Measurements from ENCODE around the gene EDA2R. TPM values are rescaled to one million over a fixed set of nuclear protein-coding genes. Genes with fewer than 3 reads are reported as not detected.

The EDA2R gene
- total and polyA plus RNA-seq, 2 experiments from 2014 or later: 13.4 to 17.6 TPM

DNA sequence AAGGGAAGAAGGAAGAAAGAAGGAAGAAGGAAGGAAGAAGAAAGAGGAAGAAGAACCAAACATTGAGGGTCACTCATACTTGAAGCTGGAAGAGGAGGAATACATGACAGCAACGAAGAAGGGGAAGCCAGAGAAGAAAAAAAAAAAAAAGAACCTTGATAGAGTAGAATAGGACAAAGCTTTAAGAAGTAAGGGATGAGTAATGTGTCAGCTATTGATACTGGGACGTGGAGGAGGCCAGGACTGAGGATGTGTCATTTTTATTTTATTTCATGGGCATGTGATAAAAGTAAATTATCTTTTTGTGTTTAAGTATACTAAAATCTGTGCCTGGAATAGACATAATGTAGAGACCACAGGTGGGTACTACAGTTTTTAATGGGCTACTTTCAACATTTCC is 6.4 kb downstream of the EDA2R start:
- Histone ChIP-seq H3K9me2 (ENCODE audit: insufficient read depth) (no peaks in the 10 kb centered on the region), H3K27ac (peak overlapping the region; percentile 81), H3K4me3 (0 out of 2 replicates have a peak overlapping the region, but pooled peaks have one; percentile 82), H3K36me3 (ENCODE audit: low read depth) (no peaks in the 10 kb centered on the region), H3K9me3 (ENCODE audit: low read depth) (no peaks in the 10 kb centered on the region), H3K4me2 (ENCODE audit: unreplicated experiment) (peak overlapping the region; percentile 78), H2AFZ (no peak overlapping the region), H3K4me1 (ENCODE audit: insufficient read depth) (peaks cover 42% of the 10 kb centered on the region), H4K20me1 (ENCODE audit: insufficient read depth) (no peaks in the 10 kb centered on the region), H3K27me3 (replicated peaks; ENCODE audit: insufficient read depth) (no peaks in the 10 kb centered on the region), H3K9ac (peak overlapping the region; percentile 62; the same call in 1 of the 2 replicates), H3F3A (ENCODE audit: insufficient read depth) (peaks cover 55% of the 10 kb centered on the region), H3K79me2 (ENCODE audit: insufficient read depth) (peaks cover 62% of the 10 kb centered on the region)
- DNase-seq: peak; percentile 61
- in situ Hi-C loops (cut with MboI): no loop called here
- 3% methylated on average over 2 of the region's 2 CpGs; no CpG with 5 or more reads in 1 of the 2 experiments for WGBS, 2 experiments (ENCODE audit: low coverage in 1 of 2, low lambda C conversion rate in 2 of 2, missing lambda C conversion rate in 2 of 2)
- TF ChIP-seq EZH2phosphoT487 (IDR thresholded peaks at IDR 0.05; ENCODE audit: insufficient read depth, low read depth): no peak
- TF ChIP-seq EZH2 (IDR thresholded peaks at IDR 0.05; ENCODE audit: insufficient read depth, poor library complexity, severe bottlenecking): no peak

DNA sequence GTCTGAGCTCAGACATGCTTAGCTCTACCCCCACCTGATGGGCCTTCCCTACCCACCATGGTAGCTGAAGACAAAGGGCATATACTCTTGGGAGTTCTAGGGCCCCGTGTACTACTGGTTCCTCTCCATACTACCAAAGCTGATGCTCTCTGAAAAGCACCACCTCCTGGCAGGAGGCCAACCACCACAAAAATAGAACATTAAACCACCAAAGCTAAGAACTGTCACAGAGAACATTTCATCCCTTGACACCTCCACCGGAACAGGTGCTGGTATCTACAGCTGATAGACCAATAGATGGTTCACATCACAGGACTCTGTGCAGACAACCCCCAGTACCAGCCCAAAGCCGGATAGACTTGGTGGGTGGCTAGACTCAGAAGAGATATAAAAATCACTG is 13.4 kb downstream of the EDA2R start:
- Histone ChIP-seq H3K9ac (no peak overlapping the region), H3K4me1 (ENCODE audit: insufficient read depth) (peaks cover 10% of the 10 kb centered on the region; the same call in 1 of the 2 replicates), H3K4me2 (ENCODE audit: unreplicated experiment) (no peak overlapping the region), H4K20me1 (ENCODE audit: insufficient read depth) (no peaks in the 10 kb centered on the region), H3K4me3 (no peak overlapping the region), H3K9me3 (ENCODE audit: low read depth) (no peaks in the 10 kb centered on the region), H2AFZ (no peak overlapping the region), H3K36me3 (ENCODE audit: low read depth) (no peaks in the 10 kb centered on the region), H3K27me3 (replicated peaks; ENCODE audit: insufficient read depth) (no peaks in the 10 kb centered on the region), H3K27ac (no peak overlapping the region), H3K9me2 (ENCODE audit: insufficient read depth) (no peaks in the 10 kb centered on the region), H3K79me2 (ENCODE audit: insufficient read depth) (peaks cover 94% of the 10 kb centered on the region), H3F3A (ENCODE audit: insufficient read depth) (no peaks in the 10 kb centered on the region)
- WGBS, 2 experiments (ENCODE audit: low coverage in 1 of 2, low lambda C conversion rate in 2 of 2, missing lambda C conversion rate in 2 of 2): 51 to 78% methylated on average over 2 to 3 of the region's 3 CpGs
- TF ChIP-seq EZH2 (IDR thresholded peaks at IDR 0.05; ENCODE audit: insufficient read depth, poor library complexity, severe bottlenecking): no peak
- TF ChIP-seq EZH2phosphoT487 (IDR thresholded peaks at IDR 0.05; ENCODE audit: insufficient read depth, low read depth): no peak
- DNase-seq: no peak
- in situ Hi-C loops (cut with MboI): no loop called here

DNA sequence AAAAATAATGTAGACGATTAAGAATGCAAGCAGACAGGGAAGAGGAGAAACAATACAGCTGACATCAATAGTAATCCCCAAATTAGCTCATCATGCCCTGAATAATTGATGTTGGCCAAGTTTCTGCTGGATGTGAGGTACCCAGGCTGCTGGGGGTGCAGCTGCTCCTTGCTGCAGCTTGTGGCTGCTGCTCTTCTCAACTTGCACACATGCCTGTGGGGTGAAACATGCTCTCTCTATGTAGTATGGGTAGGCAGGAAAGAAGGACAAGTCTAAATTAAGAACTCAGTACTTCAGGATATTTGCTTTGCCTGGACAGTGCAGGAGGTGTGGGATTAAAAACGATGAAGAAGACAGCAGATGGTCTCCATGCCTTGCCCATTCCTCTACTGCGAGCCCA is 16.7 kb downstream of the EDA2R start:
- no peaks in the 10 kb centered on the region for H3K9me3 ChIP-seq (ENCODE audit: low read depth)
- H2AFZ ChIP-seq: no peak overlapping the region
- no peak overlapping the region for H3K4me2 ChIP-seq (ENCODE audit: unreplicated experiment)
- 6 to 10% methylated on average over 3 of the region's 3 CpGs for WGBS, 2 experiments (ENCODE audit: low coverage in 1 of 2, low lambda C conversion rate in 2 of 2, missing lambda C conversion rate in 2 of 2)
- H3K9ac ChIP-seq: no peak overlapping the region
- H3K79me2 ChIP-seq (ENCODE audit: insufficient read depth): peaks cover 94% of the 10 kb centered on the region
- no peaks in the 10 kb centered on the region for H4K20me1 ChIP-seq (ENCODE audit: insufficient read depth)
- no peak for TF ChIP-seq EZH2phosphoT487 (IDR thresholded peaks at IDR 0.05; ENCODE audit: insufficient read depth, low read depth)
- no peak for TF ChIP-seq EZH2 (IDR thresholded peaks at IDR 0.05; ENCODE audit: insufficient read depth, poor library complexity, severe bottlenecking)
- peaks cover 10% of the 10 kb centered on the region; the same call in 1 of the 2 replicates for H3K4me1 ChIP-seq (ENCODE audit: insufficient read depth)
- no peak overlapping the region for H3K4me3 ChIP-seq
- H3F3A ChIP-seq (ENCODE audit: insufficient read depth): no peaks in the 10 kb centered on the region
- H3K9me2 ChIP-seq (ENCODE audit: insufficient read depth): no peaks in the 10 kb centered on the region
- DNase-seq: peak; percentile 46
- H3K36me3 ChIP-seq (ENCODE audit: low read depth): no peaks in the 10 kb centered on the region
- in situ Hi-C loops (cut with MboI): no loop called here
- no peak overlapping the region for H3K27ac ChIP-seq
- no peaks in the 10 kb centered on the region for H3K27me3 ChIP-seq (replicated peaks; ENCODE audit: insufficient read depth)

DNA sequence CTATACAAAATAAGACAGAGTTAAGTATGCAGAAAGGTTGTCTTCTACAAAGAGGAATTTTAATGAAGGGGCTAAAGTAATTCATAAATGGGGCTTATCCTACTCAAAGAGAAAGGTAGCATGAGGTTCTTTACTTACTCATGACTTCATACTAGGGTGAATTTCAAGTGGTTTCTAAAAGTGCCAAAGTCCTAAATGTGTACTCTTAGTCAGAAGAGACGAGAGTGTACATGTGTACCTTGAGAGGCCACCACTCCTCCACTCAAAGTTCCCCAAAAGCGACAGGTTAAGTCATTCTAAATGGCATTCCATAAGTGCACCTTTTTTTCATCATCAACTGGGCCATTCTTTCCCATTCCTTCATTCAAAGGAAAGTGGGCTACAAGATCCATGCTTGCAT is 21.9 kb downstream of the EDA2R start:
- Histone ChIP-seq H4K20me1 (ENCODE audit: insufficient read depth) (no peaks in the 10 kb centered on the region), H3F3A (ENCODE audit: insufficient read depth) (no peaks in the 10 kb centered on the region), H3K27ac (no peak overlapping the region), H3K9ac (no peak overlapping the region), H3K79me2 (ENCODE audit: insufficient read depth) (peaks cover 82% of the 10 kb centered on the region), H3K4me2 (ENCODE audit: unreplicated experiment) (no peak overlapping the region), H3K4me1 (ENCODE audit: insufficient read depth) (0 out of 2 replicates have a peak, but pooled peaks cover 3% of the 10 kb centered on the region), H3K4me3 (no peak overlapping the region), H3K9me3 (ENCODE audit: low read depth) (no peaks in the 10 kb centered on the region), H3K36me3 (ENCODE audit: low read depth) (no peaks in the 10 kb centered on the region), H3K9me2 (ENCODE audit: insufficient read depth) (no peaks in the 10 kb centered on the region), H2AFZ (no peak overlapping the region), H3K27me3 (replicated peaks; ENCODE audit: insufficient read depth) (no peaks in the 10 kb centered on the region)
- WGBS, 2 experiments (ENCODE audit: low coverage in 1 of 2, low lambda C conversion rate in 2 of 2, missing lambda C conversion rate in 2 of 2): 68 to 80% methylated on average over 2 of the region's 2 CpGs
- in situ Hi-C loops (cut with MboI): no loop called here
- TF ChIP-seq EZH2phosphoT487 (IDR thresholded peaks at IDR 0.05; ENCODE audit: insufficient read depth, low read depth) (no peak), EZH2 (IDR thresholded peaks at IDR 0.05; ENCODE audit: insufficient read depth, poor library complexity, severe bottlenecking) (no peak)
- no peak for DNase-seq
